G401 (cell line): Measurements from ENCODE around the gene ZC3H10. TPM values are rescaled to one million over a fixed set of nuclear protein-coding genes. Genes with fewer than 3 reads are reported as not detected.
"Not testable (repeated sequence)": the region's sequence is repeated elsewhere in the genome, so short reads cannot be mapped to it uniquely, and the experiment has no call there.

Experiments
- DNase-seq: peaks from one replicate; pipeline ENCODE4 v3.0.0-alpha.2; 2015; ENCODE audit warnings: low spot score
- in situ Hi-C: cut with HindIII; loops from 2 replicates; pipeline ENCODE4 v1.10.0; 2016; ENCODE audit warnings: low sequenced_read_pairs, mixed read lengths
- total RNA-seq: library from RNA; depleted of rRNA; stranded (reverse); fragments of >200 nt; shearing (Covaris generic); gene quantifications from 2 replicates; pipeline ENCODE4 v1.2.3, GENCODE V29; 2014

Gene ZC3H10
- total RNA-seq, 1 experiment from 2014 or later: 2.9 TPM

DNA sequence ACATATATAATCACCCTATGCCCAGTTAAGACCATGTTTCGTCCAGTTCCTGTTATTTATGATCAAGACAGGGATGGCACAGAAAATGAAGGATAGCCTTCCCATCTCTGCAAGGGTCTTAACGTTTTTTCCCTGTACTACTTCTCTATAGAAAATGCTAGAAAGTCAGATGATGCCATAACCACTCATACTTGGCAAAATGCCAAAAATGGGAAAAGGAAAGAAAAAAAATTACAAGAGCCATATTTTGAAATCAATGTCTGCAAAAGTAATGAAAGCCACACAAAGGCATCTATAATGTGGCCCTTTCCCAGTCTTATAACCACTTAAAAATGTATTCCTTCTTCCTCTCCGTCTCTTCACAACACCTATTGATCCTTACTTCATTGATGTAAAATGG lies 32.5 kb downstream of the ZC3H10 start:
- in situ Hi-C loops: no loop called here
- DNase-seq: no peak

DNA sequence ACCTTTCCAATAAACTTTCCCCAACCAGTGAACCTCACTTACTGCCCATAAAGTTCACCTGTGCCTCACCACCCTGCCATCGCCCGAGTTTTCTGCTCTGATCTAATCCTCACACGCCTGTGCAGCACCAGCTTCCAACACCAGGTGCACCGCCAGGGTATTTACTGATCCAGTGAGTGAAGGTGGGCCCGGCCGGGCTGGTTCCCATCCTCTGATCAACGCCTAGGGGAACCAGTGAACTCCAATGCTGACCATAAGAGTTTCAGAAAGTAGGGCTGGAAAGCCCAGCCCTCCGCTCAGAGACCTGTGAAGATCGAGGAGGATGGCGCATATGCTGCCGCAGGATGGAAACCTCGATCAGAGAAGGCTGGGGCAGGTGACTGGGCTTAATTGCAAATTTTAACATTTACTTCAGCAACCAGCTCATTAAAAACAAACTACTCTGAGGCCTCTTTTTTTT lies 33.6 kb downstream of the ZC3H10 start:
- in situ Hi-C loops: no loop called here
- DNase-seq: peak; percentile 56

DNA sequence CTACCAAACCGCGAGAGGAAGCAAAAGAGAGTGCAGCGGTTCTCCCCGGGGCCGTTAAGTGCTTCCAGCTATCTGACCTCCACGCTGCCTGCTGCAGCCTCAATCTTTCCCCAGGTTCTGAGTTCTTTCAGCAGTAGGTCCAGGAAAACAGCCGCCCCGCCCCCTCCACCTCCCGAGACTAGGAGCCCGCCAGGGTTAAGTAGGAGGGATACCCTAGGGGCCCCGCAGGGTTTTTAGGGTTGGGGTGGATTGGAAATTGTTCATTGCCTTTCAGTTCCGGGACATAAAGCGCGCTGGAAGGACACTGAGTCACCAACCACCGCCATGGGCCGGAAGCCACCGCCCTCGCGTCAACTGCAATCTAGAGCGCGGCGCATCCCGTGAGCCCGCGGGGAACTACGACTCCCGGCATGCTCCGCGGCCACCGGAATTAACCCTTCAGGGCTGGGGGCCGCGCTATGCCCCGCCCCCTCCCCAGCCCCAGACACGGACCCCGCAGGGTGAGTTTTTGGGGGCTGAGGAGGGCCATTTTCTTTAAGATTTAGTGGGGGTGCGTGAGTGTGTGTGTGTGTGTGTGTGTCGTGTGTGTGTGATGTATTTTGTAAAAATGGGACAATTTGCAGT lies 34.2 kb downstream of the ZC3H10 start, which contains the start of gene MYL6B:
Gene MYL6B, plus strand, starts transcription at position 456 of the 624 bp plus-strand sequence. CDS start 1,332 bp downstream, outside the sequence.
- in situ Hi-C loops: no loop called here
- peak; percentile 91 for DNase-seq

DNA sequence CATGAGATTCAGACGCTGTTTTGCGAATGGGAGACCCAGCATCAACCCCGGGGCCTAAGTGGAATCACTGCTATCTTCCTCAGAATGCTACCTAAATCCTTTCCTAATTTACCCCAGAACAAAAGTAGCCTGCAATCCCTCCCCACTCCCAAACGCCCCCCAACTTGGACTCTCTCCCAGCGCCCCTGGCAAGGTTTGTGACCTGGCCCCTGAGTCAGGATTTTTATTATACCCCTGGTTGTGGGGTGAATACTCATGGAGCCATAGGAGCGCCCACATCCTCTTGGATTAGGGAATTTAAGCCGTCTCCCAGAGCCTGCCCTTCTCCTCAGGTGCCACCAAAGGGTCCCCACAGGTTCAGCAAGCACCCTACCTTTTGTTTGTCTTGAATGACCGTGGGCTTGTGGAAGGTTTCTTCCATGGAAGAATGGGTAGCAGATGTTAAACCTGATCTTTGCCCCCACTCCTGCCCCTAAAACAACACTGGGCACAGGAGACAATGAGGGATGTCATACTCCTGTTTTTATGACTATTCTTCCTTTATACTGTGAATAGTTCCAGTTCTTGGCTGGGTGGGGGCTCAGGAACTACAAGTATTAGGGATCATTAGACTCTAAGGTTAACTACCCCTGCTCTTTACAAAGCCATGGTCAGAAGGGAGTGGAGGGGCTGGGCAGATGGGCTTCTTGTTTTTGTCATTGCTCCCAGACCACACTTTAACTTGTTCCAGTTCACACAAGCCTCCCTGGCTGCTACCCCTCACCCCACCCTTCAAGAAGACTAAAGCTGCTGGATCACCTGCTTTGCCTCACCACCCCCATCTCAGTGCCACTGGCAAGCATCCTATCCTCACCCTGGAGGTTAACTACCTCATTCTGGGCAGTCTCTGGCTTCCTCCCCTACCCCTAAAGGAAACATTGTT lies 35.0 kb downstream of the ZC3H10 start:
- in situ Hi-C loops: no loop called here
- DNase-seq: no peak

DNA sequence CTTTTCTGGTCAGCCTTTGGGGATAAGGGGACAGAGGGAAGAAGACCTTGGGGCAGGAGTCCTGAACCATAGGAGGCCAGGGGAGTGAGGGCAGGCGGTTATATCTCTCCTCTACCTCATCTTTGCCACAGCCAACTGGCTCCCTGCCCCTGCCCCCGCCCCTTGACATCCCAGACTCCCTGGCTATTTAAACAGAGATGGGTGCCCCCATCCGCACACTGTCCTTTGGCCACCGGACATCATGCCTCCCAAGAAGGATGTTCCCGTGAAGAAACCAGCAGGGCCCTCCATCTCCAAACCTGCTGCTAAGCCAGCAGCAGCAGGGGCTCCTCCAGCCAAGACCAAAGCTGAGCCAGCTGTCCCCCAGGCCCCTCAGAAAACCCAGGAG lies 35.6 kb downstream of the ZC3H10 start:
- in situ Hi-C loops: no loop called here

DNA sequence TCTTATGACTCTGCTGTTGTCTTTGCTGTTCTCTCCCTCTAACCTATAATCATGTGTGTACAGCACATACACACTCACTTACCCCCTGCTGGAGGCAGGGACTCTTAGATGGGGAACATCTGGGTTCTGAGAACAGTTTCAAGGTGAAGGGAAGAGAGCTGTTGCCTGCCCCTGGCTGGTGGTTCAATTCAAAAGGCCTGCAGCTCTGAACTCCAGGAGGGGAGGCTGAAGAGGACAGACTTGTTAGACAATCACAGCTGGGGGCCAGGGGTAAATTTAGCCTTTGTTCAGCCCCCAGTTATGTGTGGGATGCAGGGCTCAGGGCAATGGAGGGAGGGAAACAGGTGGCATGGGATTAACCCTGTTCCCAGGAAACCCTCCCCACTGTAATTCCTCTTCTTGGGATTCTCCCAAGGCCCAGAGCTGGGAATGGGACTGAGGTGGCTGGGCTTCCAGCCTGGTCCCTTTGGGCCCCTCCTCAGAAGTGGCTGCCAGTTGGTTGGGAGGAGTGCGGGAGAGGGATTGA lies 36.2 kb downstream of the ZC3H10 start:
- DNase-seq: no peak
- in situ Hi-C loops: no loop called here

More for the DNA sequence above, 35.6 kb downstream of the ZC3H10 start:
- no peak for DNase-seq

DNA sequence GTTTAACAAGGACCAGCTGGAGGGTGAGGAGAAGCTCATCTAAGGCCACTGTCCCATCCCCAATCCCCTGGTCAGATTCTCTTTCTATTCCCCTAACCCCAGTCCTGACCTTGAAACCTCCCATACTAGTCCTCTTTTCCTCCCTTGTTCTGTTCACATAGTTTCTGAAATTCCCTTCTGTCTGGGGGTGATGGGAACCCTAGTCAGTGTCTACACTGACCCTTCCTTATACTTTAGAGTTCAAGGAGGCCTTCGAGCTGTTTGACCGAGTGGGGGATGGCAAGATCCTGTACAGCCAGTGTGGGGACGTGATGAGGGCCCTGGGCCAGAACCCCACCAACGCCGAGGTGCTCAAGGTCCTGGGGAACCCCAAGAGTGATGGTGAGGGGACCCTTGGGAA lies 36.8 kb downstream of the ZC3H10 start:
- no peak for DNase-seq
- in situ Hi-C loops: no loop called here

DNA sequence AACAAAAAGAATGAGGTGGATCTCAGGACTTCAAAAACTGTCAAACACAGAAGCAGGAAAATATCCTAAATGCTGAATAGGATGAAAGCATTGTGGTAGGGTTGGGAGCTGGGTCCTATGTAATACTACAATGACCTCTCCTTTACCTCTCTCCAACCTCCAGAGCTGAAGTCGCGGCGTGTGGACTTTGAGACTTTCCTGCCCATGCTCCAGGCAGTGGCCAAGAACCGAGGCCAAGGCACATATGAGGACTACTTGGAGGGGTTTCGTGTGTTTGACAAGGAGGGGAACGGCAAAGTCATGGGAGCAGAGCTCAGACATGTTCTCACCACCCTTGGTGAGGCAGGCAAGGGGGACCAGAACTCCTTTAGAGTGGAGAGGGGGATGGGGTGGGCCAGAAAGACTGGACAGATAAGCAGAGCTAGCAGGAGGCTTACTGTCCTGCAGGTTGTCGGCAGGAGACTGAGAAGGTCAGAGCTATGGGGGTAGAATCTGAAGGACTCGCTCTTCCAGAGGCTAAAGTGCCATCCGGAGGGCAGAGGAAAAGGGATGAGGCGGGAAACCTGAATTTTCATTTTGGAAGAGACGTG lies 37.3 kb downstream of the ZC3H10 start:
- DNase-seq: no peak
- in situ Hi-C loops: no loop called here

DNA sequence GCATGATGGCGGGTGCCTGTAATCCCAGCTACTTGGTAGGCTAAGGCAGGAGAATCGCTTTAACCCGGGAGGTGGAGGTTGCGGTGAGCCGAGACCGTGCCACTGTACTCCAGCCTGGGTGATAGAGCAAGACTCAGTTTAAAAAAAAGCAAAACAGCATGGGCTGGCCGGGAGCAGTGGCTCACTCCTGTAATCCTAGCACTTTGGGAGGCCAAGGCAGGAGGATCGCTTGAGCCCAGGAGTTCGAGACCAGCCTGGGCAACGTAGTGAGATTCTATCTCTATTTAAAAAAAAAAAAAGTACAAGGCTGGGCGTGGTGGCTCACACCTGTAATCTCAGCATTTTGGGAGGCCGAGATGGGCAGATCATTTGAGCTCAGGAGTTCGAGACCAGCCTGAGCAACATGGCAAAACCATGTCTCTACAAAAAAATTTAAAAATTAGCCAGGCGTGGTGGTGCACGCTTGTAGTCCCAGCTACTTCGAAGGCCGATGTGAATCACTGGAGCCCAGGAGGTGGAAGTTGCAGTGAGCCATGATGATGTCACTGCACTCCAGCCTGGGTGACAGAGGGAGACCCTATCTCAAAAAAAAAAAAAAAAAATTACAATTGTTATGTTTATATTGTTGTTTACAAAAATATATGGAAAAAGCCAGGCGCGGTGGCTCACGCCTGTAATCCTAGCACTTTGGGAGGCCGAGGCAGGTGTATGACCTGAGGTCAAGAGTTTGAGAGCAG lies 38.6 kb downstream of the ZC3H10 start:
- DNase-seq, in situ Hi-C loops: not testable (repeated sequence)

DNA sequence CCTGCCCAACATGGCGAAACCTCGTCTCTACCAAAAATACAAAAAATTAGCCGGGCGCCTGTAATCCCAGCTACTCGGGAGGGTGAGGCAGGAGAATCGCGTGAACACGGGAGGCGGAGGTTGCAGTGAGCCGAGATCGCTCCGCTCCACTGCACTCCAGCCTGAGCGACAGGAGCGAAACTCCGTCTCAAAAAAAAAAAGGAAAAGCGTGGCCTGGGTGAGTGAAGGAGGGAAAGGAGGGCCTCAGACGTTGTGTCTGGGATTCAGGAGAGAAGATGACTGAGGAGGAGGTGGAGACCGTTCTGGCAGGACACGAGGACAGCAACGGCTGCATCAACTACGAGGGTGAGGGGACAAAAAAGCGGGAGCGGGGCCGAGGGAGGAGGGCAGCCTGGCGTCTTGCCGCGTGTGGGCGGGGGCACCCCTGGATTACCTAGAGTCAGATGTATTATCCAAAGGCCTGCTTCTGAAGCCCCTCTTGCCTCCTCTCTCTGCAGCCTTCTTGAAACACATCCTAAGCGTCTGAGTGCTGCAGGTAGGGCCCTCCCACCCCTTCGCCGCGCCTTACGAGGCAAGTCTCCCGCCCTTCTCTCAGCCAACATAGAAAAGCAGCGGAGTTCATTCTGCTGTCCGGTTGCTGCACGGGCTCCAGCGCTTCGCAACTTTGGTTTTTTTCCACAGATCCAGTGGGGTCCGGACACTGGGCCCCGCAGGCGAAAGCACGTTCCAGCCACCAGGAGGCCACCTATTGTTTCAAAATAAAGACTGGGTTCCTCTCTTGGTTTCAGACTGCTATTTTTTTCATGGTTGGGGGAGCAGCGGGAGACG lies 39.3 kb downstream of the ZC3H10 start:
- in situ Hi-C loops: no loop called here
- peak; percentile 84 for DNase-seq

DNA sequence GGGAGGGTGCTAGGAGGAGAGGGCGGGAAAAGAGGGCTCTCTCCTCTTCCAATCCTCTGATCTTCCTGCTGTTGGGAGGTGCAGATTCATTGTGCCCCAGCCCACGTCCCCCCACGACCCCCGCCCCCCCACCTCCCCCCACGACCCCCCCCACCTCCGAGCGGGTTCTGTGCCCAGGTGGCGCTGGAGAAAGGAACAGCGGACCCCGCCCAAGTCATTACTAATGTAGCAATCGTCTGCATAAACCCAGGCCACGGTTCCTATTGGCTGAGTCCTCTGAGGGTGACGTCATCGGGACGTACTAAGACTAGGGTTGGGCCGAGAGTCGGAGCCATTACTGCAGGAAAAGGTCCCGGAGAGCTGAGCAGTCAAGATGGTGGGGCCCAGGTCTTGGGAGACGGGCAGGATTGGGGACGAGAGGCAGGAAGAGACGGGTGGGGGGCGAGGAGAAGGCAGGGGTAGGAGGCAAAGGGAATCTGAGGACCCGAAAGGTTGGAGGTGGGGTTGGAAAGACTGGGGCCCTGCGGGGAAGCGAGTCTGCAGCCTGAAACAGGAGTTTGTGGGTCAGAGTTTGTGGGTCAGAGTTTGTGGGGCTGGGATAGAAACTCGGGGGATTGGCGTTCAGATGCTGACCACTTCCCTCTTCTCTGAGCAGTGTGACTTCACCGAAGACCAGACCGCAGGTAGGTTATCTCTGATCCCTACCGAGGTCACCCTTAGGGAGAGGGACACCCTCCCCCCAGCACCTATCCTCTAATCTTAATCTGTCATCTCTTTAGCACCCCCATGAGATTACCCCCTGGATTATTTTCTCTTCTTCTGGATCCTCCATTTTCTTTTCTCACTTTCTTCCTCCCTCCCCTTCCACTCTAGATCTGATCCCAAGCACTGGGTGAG lies 40.2 kb downstream of the ZC3H10 start, which contains the start of gene MYL6:
Gene MYL6, plus strand, starts transcription at position 331 of the 897 bp plus-strand sequence. Its CDS starts 43 bp downstream, at position 374.
- peak; percentile 100 for DNase-seq
- in situ Hi-C loops: no loop called here

DNA sequence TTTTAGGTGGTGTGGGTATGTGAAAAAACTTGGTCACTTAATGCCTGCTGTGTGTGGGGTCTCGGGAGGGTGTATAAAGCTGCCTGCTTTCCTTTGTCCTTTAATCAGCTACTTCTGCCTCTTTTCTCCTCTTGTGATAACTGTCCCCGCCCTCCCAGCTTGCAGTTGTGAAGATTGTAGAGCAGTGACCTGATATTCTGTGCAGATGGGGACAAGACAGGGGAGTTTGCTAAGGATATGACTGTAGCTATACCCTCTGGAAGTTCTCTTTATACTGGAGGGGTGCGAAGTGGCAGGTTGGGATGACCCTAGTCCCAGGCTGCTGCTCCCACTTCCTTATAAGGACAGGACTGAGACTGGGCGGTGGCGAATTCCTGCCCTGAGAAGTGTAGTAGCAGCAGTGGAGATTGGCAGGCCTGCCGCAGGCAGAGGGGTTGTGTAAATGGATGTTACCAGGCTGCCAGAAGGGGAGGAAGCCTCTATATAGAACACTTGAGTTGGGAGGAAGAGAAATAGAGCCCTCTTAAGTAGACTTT lies 40.9 kb downstream of the ZC3H10 start:
- DNase-seq: peak; percentile 69
- in situ Hi-C loops: no loop called here

DNA sequence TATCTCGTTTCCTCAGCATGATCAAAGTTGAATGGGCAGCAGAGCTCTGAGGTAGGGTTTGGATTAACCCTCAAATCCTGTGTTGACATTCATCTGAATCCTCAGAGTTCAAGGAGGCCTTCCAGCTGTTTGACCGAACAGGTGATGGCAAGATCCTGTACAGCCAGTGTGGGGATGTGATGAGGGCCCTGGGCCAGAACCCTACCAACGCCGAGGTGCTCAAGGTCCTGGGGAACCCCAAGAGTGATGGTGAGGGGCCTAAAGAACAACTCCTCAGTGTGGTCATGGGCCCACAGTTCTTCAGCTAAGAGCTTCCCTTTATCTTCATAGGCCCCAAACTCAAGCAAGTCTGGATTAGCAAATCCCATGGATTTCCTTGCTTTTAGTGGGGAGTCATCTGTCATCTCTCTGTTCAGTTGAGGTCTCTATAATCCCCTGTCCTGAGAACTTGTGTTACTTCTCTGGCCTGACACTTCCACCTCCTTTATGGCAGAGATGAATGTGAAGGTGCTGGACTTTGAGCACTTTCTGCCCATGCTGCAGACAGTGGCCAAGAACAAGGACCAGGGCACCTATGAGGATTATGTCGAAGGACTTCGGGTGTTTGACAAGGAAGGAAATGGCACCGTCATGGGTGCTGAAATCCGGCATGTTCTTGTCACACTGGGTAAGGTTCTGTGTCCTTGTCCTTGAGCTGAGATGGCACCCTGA lies 41.6 kb downstream of the ZC3H10 start:
- in situ Hi-C loops: no loop called here
- DNase-seq: no peak

DNA sequence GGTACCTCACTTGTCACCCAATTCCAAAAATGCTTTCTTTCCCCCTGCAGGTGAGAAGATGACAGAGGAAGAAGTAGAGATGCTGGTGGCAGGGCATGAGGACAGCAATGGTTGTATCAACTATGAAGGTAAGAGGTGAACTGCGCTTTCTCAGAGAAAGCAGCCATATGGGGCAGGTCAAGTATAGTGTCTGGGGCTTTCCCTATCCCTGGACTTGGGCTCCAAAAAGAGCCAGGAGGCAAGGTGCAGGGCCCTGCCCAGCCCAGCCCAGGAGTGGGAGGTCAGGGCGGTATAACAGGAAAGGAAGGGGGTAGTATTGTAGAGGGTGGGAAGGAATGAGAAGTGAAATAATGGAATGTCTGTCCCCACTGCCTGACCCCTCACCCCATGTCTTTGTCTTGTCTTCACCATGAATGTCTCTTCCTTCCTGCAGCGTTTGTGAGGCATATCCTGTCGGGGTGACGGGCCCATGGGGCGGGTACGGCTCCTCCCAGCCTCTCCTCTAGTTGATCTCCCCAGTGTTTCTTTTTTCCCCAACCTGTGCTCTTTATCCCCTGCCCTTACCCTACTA lies 42.2 kb downstream of the ZC3H10 start:
- DNase-seq: no peak
- in situ Hi-C loops: no loop called here

DNA sequence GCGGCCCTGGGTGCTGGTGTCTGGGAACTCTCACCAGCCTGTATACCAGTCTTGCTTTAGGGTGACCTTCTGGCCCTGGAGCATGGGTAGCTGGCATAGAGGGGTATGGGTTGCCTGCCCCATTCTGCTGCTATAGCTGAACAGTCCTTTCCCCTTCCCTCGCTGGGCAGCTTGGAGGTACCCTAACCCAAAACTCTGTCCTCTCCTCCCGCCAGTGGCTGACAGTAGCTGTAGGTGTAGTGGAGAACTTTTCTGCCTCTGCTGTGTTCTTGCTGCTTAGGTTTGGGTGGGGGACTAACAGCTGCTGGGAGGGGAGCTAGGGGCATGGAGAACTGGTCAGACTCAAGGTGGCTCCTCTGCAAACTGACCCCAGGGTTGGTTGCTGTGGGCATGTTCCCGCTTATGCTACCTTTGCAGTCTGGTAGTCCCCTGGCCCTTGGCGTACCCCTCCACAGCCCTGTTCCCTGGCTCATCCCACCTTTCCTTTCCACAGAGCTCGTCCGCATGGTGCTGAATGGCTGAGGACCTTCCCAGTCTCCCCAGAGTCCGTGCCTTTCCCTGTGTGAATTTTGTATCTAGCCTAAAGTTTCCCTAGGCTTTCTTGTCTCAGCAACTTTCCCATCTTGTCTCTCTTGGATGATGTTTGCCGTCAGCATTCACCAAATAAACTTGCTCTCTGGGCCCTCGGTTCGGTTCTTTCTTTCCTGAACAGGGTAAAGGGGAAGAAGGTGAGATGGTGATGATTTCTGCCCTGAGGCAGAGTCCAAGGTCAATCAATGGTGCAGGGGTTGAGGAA lies 43.0 kb downstream of the ZC3H10 start:
- in situ Hi-C loops: no loop called here

More for the DNA sequence above, 43.0 kb downstream of the ZC3H10 start:
- no peak for DNase-seq
